CD4-positive, alpha-beta T cell treated with Interleukin-17A for 4 hours (primary cell): ENCODE measurements around the gene DGKI.

ENCODE experiments used
- DNase-seq: peaks from one replicate; pipeline ENCODE4 v3.0.0-alpha.2; 2020; ENCODE audit warnings: mixed read lengths

Gene DGKI

DNA sequence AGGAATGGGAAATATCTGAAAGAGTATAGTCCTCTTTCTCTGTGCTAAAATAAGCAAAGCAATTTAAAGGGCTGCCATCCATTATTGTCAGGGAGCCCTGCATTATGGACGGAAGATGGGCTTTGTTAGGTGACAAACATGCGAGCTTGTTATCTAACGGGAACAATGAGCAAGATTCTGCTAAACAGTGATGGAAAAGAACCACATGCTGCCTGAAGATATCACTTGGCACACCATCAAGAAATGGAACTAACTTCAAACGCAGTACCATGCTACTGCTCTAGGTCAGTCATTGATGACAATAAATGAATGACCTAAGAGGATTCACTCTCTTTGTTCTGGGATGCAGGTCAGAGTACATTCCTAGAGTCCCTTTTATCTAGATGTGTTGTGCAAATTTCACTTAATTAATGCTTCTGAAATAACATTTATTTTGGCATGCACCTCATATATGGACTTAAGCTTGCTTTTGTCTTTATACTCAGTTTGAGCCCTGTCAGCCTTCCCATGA lies 327.5 kb downstream of the DGKI start:
- DNase-seq = no peak

- DNase-seq = no peak
Measured at GRCh38 chr7:137513091-137513490, 333.7 kb downstream of the DGKI start.

DNA sequence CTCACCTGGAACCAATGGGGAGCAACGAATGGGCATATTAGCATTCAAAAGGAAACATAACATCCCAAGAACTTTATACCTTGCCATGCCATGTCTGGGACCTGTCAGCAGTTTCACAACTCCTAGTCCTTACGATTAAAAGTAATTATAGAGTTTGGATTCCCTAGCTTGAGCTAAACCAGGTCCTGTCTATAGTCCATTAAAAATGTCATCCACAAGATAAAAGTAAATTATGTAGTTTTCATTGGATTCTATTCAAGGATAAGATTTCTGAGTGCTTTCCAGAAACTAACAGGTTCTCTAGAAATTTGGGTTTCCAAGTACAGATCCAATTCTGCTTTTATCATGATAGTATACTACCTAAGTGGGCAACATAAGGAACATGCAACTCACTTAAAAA lies 339.7 kb downstream of the DGKI start:
- no peak for DNase-seq

DNA sequence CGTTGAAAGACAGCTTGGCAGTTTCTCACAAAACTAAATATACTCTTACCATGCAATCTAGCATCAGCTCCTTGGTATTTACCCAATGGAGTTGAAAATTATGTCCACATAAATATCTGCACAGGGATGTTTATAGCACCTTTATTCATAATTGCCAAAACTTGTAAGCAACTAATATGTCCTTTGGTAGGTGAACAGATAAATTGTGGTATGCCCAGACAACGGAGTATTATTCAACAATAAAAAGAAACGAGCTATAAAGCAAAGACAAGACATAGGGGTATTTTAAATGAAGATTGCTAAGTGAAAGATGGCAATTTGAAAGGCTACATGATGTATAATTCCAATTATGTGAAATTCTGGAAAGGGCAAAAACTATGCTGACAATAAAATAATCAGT lies 340.7 kb downstream of the DGKI start:
- no peak for DNase-seq

DNA sequence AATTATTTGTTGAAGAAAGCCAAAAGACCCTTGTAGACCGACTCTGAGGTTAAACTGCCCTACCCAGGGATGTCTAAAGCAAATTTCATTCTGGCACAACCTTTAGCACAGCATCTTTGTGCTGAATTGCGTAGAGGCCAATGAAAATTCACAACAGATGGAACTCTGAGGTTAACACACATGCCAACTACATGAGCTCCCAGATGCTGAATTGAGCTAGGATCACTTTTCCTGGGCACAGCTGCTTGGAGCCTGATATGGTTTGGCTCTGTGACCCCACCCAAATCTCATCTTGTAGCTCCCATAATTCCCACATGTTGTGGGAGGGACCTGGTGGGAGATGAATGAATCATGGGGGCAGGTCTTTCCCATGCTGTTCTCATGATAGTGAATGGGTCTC lies 345.2 kb downstream of the DGKI start:
- no peak for DNase-seq

DNA sequence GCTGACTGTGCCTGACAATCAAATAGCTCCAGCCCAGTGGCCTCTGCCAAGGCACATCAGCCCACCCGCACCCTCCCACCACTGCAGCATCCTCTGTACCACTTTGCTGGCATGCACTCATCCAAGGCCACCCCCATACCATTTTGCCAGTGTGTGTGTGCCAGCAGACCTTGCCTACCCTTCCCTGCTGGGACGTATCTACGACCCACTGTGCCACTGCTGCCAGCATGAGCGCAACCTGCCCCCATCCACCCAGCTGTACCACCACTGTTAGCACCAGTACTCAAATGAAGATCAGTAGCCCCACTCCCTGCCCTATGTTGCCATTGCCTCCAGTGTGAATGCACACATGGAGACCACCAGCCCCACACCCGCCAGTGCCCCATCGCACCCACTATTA lies 353.9 kb downstream of the DGKI start:
- no peak for DNase-seq

DNA sequence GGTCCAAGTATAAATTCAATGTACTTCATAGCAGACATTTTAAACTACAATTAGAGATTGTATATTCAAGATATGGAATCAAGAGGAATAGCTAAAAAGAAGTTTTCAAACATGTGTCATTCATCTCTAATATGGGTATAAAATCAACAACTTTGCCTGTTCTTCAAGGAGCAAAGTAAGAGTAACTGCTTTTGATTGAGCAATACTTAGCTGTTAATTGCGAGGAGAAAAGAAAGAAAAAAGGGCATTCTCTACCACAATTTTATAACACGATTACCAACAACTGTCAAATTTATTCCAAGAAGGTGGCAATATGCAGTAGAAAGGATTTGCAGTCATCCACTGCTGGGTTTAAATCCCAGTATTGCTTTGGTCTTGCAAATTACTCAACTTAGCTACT lies 356.9 kb downstream of the DGKI start:
- no peak for DNase-seq

DNA sequence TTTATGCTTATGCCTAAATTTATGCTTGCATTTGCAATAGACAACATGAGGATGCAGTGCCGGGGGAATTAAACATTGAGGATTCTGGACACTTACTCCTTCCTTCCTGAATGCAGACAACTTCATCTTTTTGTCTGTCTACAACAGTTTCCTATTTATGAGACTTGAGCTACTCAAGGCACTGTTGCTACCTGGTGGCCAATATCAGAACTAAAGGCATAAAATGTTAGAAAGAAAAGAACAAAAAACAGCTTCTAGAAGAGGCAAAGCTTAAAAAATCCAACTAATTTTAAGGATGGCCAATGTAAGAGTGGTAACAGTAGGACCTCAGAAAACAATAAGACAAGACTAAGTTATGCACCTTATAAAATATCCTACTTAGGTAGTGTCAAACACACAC lies 358.7 kb downstream of the DGKI start:
- no peak for DNase-seq

GRCh38 chr7:137485818-137486217 lies 361.0 kb downstream of the DGKI start:
- no peak for DNase-seq

DNA sequence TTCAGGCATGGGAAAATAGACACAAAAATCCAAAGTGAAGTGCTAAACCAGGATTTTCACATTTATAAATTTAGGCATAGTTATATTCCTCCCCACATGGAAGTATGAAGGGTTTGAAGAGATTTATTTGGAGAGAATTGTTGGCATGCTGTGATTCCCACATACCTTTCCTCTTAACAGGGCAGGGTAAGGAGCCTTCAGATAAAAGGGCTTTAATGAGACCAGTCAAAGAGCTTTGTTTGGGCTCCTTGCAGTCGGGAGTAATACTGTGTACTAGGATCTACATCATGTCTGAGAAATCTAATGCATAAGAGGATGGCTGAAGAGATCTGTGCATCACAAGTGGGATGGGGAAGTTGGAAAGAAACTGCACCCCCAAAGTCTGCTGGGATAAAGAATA lies 362.4 kb downstream of the DGKI start:
- DNase-seq = no peak

DNA sequence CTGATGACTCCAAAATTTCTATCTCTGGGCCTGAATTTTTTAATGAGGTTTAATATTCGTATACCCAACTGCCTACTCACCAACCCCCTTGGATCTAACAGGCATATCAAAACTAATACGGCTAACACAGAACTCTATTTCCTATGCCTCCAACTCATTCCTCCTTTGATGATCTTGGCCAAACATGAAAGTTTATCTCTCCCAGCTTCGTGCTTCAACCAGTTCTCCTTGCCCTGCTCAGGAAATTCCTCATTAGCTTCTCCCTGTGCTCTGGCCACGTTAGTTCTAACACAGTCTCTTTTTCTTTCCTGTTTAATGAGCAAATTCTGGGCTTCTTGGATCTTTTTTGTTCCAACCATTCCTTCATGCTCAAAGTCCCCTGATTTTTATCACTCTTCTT lies 364.3 kb downstream of the DGKI start:
- DNase-seq = no peak

DNA sequence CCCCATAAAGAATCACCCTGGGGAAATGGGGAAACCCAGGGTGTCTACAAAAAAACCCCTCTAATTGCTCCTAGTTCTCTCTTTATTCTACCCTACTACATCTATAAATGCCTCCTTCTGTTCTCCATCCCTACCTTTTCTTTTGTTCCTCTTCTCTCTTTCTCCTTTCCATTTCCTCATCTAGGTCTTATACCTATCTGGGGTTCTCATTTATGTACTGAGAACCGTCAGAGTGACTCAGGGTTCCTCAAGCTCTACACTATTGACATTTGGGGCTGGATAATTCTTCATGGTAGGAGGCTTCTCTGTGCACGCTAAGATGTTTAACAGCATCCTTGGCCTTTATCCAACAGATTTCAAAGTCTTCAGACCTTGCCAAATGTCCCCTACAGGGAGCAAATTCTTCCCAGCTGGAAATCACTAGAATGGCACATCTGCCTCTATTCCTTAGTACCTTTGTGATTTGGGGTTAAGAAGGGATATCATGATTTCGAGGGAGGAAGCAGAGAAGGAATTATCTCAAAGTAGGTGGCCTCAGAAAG lies 365.9 kb downstream of the DGKI start:
- no peak for DNase-seq

GRCh38 chr7:137480401-137480800 lies 366.4 kb downstream of the DGKI start:
- no peak for DNase-seq

DNA sequence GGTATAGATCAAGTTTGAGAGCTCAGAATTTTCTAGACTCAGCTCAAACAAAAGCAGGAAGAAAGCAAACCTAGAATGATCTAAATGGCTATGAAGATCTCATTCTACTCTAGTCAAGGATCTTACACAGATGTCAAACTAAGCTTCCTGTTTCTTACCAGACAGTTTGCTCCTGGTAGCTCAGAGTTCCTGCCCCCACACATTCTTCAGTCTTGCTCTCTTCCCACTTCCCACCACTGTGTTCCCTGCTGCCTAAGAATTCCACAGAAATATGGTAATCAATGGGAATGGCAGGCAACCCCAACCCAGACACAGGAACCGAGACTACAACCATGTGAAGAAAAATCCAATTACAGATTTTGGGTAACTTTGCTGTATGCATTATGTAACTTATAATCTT lies 369.8 kb downstream of the DGKI start:
- no peak for DNase-seq

GRCh38 chr7:137475966-137476365 lies 370.8 kb downstream of the DGKI start:
- DNase-seq = no peak

DNA sequence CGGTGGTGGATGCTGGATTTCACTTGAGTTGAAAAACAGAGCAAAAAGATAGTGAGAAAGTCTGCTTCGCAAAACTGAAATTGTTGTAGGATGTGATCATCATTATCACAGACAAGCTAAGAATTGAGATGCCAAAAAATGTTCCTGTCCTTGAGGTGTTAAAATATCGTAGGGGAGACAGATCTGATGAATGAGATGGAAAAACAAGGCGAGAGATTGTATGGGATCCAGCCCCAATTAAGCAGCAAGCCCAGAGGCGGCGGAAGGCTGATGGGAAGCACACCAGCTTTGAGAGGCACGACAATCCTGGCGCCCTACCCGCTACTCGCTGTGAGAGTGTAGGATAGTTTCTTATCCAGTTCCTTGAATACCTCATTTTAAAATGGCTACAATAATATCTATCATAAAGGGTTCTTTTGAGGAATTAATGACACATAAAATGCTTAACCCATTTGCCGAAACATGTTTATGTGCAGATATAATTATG lies 372.2 kb downstream of the DGKI start:
- DNase-seq = no peak

- no peak for DNase-seq
Measured at GRCh38 chr7:137471128-137471527, 375.6 kb downstream of the DGKI start.

GRCh38 chr7:137469858-137470257 lies 376.9 kb downstream of the DGKI start:
- no peak for DNase-seq

GRCh38 chr7:137469191-137469811 lies 377.5 kb downstream of the DGKI start:
- no peak for DNase-seq

DNA sequence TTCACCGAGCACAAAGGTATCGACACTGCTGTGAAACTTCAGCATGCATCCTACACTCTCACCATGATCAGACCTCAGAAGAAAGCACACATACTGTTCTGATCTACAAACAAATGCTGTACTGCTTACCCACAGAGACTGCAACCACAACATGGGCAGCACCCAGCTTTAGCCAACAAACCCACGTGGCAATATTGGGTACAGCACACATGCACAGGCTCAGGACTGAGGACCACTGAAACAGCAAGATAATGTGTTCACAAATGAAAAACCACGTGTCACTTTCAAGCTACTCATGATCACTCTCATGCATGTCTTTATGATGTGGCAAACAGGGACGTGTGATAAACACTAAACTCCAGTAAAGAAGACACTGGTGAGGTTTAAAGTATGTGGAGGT lies 383.9 kb downstream of the DGKI start:
- DNase-seq = no peak

DNA sequence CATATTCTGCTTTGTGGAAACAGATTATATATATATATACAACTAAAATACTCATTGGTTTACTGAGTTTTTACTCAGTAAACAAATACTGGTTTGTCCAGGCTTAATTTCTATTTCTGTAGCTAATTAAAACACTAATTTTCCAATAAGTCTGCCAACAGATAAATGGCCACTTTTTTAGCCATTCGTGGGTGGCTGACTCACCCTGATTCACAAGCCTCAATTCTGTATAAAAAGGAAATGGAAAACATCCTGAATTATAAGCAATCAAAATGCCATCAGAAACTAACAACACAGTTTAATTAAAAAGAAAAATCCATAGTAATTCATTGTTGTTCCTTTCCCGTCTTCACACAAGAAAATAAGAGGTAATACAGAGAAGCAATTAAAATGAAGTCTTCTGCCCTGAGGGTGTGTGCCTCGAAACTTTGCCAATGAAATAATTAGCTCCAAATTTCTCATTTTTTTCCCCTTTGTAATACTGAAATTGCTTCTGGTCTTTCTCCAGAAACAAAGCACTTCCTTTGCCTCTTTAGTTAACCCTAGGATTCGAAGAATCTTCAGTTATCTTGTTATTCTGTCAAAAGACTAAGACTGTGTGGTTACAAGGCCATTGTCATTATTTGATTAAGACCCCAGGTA lies 384.6 kb downstream of the DGKI start:
- no peak for DNase-seq

DNA sequence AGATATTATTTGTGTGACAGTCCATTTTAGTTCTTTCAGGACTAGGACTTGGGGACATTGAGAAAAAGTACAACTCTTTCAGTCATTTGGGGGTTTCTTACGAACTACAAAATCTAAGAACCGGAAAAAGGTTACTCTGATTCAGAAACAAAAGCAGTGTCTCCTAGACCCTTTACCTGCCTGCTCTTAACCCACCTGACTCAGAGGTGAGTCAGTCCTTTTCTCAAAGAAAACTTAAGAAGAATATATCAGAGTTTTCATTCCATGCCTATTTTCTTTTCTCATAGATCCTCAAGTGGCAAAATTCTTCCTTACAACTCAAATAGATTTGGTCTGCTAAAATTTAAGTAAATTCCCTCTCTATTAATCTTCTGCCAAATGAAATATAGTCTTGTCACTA lies 388.4 kb downstream of the DGKI start:
- no peak for DNase-seq

DNA sequence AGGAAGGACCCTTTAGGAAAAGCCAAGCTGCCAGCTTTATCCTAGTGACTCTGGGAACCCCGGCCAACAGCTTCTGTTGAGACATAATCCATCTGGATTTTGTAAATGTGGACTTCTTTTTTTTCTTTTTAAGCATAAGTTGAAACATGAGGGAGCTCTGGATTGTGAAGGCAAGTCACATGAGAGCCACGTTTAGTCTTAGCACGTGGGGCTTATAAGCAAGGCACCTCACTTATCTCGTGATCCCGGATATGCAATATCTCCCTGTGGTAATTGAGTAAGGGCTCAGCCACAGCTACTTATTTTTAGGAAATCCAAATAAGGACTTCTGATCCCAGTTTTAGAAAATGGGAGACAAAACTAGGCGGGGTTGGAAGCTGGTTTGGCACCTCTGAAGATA lies 392.0 kb downstream of the DGKI start:
- no peak for DNase-seq

DNA sequence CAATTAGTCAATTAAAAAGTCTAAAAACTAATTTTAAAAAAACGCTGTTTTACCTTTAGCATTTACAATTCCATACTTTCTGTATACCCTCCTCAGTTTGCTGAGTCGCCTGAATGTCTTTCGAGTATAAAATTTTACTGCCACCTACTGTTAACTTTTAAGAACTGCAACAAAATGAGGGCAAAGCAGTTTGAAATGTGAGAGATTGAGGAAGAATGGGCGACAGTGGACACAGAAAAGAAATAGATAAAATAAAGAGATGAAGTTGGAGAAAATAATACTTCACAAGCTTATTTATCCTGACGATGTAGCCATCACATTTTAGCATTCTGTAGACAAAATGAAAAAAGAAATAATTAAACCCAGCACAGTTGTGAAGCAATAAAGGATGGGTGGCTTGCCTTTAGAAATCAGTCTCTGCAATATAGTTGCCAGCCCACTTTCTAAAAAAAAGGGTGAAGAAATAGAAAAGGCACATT lies 392.5 kb downstream of the DGKI start:
- no peak for DNase-seq
